ENCODE results near the gene FBXO47. TPM values are rescaled to one million over a fixed set of nuclear protein-coding genes. Genes with fewer than 3 reads are reported as not detected.

FBXO47 gene
- total and polyA plus RNA-seq, 2 of the 13 experiments (the other 11 are each of a cell fraction or from before 2014, with no cell fraction given), result not detected

GRCh38 chr17:38919316-38920078 lies 47.7 kb downstream of the FBXO47 start (continued):
- no peak for TF ChIP-seq CENPX (CRISPR knock-in tag; IDR thresholded peaks at IDR 0.05)
- no peak for TF ChIP-seq GRHL1 (CRISPR knock-in tag; conservative IDR thresholded peaks at IDR 0.05)
- no peak for TF ChIP-seq PITX1 (CRISPR knock-in tag; IDR thresholded peaks at IDR 0.05)
- TF ChIP-seq NCOR1 (IDR thresholded peaks at IDR 0.05; ENCODE audit: borderline replicate concordance, low read length), result no peak
- TF ChIP-seq GTF3A (CRISPR knock-in tag; conservative IDR thresholded peaks at IDR 0.05), result no peak
- TF ChIP-seq ZNF337 (CRISPR knock-in tag; IDR thresholded peaks at IDR 0.05; ENCODE audit: borderline replicate concordance, low read depth), result no peak
- no peak for TF ChIP-seq ZNF350 (CRISPR knock-in tag; IDR thresholded peaks at IDR 0.05; ENCODE audit: borderline replicate concordance, low read depth)
- TF ChIP-seq ZNF691 (CRISPR knock-in tag; IDR thresholded peaks at IDR 0.05; ENCODE audit: borderline replicate concordance, low read depth), result no peak
- TF ChIP-seq AKAP8 (CRISPR knock-in tag; IDR thresholded peaks at IDR 0.05), result no peak
- TF ChIP-seq MATR3 (CRISPR knock-in tag; IDR thresholded peaks at IDR 0.05), result no peak

GRCh38 chr17:38918916-38919315 lies 48.3 kb downstream of the FBXO47 start:
- TF ChIP-seq HNRNPH1 (optimal IDR thresholded peaks at IDR 0.05; ENCODE audit: low read depth, low read length) (no peak), HES4 (CRISPR knock-in tag; IDR thresholded peaks at IDR 0.05; ENCODE audit: borderline replicate concordance) (no peak), GFI1 (CRISPR knock-in tag; IDR thresholded peaks at IDR 0.05; ENCODE audit: borderline replicate concordance) (no peak), PCBP2 (optimal IDR thresholded peaks at IDR 0.05; ENCODE audit: low read depth, low read length, poor library complexity, severe bottlenecking) (no peak), MTF1 (CRISPR knock-in tag; IDR thresholded peaks at IDR 0.05) (no peak), ZSCAN31 (CRISPR knock-in tag; IDR thresholded peaks at IDR 0.05; ENCODE audit: low read depth) (no peak), CENPX (CRISPR knock-in tag; IDR thresholded peaks at IDR 0.05) (no peak)
- BruUV-seq (replicated peaks), result no TSS peak
- DNase-seq (ENCODE audit: low spot score), result no peak
- H3K27me3 ChIP-seq (ENCODE audit: control insufficient read depth in 1 of 2, insufficient read depth in 2 of 2, low read length in 2 of 2), result no peaks in the 10 kb centered on the region
- H3K9me3 ChIP-seq (ENCODE audit: low read length), result no peaks in the 10 kb centered on the region
- peaks cover 26 to 53% of the 10 kb centered on the region in 2 experiments for H3K36me3 ChIP-seq (replicated peaks in 1 of 2; ENCODE audit: control insufficient read depth in 1 of 2, insufficient read depth in 2 of 2, low read length in 2 of 2)
- no peak overlapping the region for H2AFZ ChIP-seq (ENCODE audit: low read length)
- intact Hi-C loops (cut with micrococcal nuclease; ENCODE audit: unreplicated experiment), result loop anchor here (5.0 to 10.0 kb wide), 2 partner anchors 47 to 236 kb away; partner anchors contain the start of genes LASP1 and PLXDC1
- no peaks in the 10 kb centered on the region for H3K79me2 ChIP-seq (ENCODE audit: insufficient read depth, low read length)
- CTCF ChIA-PET (ENCODE audit: low intra/inter-chr PET ratio, low total read pairs), result no interaction called here
- in situ Hi-C loops (cut with HindIII; ENCODE audit: extremely low pct_ligation_motif_present, low pct_unique_long_range_greater_than_20kb), result no loop called here
- WGBS (ENCODE audit: low lambda C conversion rate), result 97% methylated on average over 5 of the region's 5 CpGs
- FAIRE-seq, result no peak
- H3K27ac ChIP-seq (ENCODE audit: extremely low read length, insufficient read depth, low read length), result no peak overlapping the region
- H3K4me1 ChIP-seq (ENCODE audit: insufficient read depth, low read length), result peaks cover 46% of the 10 kb centered on the region
- H4K20me1 ChIP-seq (ENCODE audit: insufficient read depth, low read length), result no peaks in the 10 kb centered on the region; the same call in 1 of the 2 replicates
- H3K4me2 ChIP-seq (ENCODE audit: low read depth, low read length), result no peak overlapping the region
- no peak for ATAC-seq
- H3K4me3 ChIP-seq (replicated peaks in 1 of 3; ENCODE audit: insufficient read depth in 1 of 3, low read depth in 2 of 3, low read length in 3 of 3), result no peak overlapping the region
- POLR2A ChIA-PET, result no interaction called here
- no peak overlapping the region for H3K9ac ChIP-seq (ENCODE audit: insufficient read depth, low read depth, low read length)

All from HepG2 (cell line).